DND-41 (cell line): ENCODE results near the gene CDC25B.

Experiments used
- EZH2 ChIP-seq: IDR thresholded peaks from 3 replicates; pipeline ENCODE4 v1.6.1; 2012; ENCODE audit warnings: borderline replicate concordance, low read depth, mild to moderate bottlenecking, moderate library complexity, low read length, inconsistent platforms; ENCODE audit not compliant: severe bottlenecking
- TF ChIP-seq, protein P1 (sequence below): IDR thresholded peaks from 2 replicates; pipeline ENCODE4 v1.5.1; 2012; ENCODE audit warnings: borderline replicate concordance, low read length, moderate library complexity, mild to moderate bottlenecking; ENCODE audit not compliant: poor library complexity, severe bottlenecking; ENCODE audit errors: extremely low read depth

DNA sequence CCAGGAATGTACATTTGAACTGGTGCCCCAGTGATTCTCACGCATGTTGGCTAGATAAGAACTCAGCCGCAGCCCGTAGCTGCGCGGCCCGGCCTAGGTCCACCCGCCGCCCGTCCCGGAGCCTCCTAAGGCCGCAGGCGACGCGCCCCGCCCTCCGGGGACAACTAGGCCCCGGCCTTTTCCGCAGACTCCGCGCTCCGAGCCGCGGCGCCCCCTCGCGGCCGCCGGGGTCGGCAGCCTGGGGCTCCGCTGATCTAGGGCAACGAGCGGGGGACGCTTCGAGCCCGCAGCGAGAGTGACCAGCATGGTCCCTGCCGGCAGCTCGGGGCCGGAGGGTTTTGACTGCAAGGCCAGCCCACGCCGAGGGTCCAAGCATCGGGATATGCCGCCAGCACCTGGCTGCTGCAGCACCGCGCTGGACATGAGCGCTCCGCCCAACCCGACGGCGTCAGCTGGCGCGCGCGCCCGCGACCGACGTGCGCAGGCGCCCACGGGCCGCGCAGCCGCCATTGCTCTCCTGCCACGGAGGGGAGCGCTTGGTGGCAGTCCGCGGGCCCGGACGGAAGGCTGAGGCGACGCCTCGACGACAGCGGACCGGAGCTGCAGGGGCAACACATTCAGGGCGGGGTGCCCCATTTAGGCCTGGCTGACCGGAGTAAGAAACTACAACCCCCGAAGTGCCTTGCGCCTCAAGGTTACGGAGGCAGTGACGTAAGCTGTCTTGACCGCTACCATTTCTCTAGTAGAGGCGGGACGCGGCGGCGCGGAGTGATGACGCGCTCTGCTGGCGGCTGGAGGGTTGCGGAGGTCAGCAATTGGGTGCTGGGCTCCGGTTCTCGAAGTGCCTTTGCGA, 24.2 kb downstream of the CDC25B start, which contains the start of gene AP5S1:
- TF ChIP-seq, protein P1, sequence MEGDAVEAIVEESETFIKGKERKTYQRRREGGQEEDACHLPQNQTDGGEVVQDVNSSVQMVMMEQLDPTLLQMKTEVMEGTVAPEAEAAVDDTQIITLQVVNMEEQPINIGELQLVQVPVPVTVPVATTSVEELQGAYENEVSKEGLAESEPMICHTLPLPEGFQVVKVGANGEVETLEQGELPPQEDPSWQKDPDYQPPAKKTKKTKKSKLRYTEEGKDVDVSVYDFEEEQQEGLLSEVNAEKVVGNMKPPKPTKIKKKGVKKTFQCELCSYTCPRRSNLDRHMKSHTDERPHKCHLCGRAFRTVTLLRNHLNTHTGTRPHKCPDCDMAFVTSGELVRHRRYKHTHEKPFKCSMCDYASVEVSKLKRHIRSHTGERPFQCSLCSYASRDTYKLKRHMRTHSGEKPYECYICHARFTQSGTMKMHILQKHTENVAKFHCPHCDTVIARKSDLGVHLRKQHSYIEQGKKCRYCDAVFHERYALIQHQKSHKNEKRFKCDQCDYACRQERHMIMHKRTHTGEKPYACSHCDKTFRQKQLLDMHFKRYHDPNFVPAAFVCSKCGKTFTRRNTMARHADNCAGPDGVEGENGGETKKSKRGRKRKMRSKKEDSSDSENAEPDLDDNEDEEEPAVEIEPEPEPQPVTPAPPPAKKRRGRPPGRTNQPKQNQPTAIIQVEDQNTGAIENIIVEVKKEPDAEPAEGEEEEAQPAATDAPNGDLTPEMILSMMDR: peak; percentile 100
- no peak for TF ChIP-seq EZH2
